HG02610 (cell line): Measurements from ENCODE around the gene IGF2BP2.
"Not testable (repeated sequence)": the region's sequence is repeated elsewhere in the genome, so short reads cannot be mapped to it uniquely, and the experiment has no call there.

Source experiments
- ATAC-seq: cut with Tn5 transposase; IDR thresholded peaks from one replicate; pipeline ENCODE4 v1.9.1; 2021; ENCODE audit warnings: mild to moderate bottlenecking, moderate library complexity; ENCODE audit not compliant: unreplicated experiment

The IGF2BP2 gene

DNA sequence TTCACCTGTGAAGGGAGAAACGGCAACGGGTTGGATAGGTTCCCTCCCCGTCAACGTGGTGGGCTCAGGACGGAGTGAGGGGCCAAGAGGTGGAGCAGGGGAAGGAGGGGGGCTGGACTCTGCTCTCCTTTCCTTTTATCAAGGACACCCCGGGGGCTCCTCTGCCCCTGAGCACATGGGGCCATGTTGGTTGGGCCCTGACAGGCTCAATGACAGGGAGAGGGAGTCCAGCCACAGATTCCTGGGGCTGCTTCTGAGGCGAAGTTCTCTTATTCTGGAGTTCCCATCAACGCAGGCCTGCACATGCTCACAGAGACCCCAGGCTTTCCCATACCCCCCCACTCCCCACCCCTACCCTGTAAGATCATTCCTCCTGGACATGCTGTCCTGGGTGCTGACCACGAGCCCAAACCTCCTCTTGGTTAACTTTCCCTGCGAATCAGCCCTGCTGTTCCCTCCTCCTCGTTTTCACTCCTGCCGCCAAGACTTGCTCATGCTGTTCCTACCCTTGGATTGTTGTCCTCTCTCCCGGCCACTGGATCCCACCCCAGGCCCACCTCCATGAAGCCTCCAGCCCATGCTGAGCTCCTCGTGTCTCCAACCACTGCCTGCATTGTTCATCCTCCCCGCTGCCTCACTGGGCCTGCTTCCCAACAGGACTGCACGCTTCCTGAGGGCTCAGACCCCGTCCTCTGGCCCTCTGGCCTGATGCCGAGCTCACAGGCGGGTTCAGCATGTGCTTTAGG lies 177.5 kb downstream of the IGF2BP2 start:
- ATAC-seq = no peak

DNA sequence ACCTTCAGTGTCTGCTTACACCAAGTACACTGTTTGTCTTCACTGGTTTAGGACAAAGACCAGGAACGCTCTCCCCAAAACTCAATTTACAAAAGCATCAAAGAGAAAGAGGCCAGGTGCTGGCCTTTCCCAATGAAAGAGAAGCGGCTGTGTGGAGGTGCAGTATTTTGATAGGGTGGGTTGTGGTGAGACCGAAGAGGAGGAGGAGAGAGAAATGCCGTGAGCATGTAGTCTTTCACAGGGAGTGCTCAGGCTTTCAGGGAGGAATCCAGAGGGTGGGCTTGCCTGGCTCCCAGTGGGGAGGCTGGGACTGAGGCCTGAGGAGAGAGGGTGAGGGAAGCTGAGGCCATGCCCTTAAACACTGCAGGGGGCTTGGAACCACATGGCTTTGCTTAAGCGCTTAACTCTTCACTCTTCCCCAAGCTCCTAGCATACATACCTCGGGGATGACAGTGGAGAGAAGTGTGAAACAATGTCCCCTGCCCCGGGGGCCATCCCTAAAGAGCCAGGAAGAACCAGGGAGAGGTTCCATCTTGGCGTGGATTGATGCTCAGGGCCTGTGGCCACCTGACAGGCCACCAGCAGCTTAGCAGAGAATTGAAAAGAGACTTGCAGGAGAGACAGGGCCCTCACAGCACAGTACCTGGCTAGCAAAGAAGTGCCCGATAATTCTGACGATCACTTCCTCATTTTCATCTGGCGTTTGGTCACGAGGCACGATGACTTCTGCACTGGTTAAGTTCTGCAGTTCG lies 178.3 kb downstream of the IGF2BP2 start:
- peak; percentile 45 for ATAC-seq

DNA sequence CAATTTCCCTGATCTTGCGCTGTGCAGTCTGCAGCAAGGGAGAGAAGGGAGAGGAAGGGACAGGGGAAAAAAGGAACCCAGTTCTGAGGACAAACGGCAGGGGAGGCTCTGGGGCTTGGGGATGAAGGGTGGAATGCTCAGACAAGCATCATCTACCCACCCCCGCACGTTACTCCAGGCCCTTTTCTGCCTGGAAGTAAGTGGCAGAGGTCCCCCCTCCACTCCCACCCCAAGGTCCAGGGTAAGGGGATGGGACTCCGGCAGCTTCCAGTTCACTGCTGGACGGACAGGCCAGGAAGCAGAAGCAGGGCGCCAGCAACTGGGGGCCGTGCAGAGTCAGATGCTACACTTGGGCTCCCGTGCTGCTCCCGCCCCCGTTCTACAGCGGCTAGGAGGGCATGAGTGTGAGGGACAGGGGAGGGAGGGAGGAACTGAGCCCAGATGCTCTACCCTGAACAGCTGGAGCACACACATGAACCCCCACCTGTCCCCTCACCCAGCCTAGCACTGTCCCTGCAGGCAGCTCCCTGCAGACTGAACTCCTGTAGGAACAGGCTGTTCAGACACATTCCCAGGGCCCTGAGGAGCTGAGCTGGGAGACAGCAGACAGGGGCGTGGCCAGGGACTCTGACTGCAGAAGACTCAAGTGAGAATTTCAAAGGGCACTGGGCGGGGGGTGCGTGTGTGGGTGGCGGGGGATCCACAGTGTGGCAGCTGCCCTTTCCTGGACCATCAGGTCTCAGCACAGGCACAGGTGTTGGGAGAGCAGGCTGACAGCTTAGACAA lies 179.1 kb downstream of the IGF2BP2 start:
- ATAC-seq = no peak

DNA sequence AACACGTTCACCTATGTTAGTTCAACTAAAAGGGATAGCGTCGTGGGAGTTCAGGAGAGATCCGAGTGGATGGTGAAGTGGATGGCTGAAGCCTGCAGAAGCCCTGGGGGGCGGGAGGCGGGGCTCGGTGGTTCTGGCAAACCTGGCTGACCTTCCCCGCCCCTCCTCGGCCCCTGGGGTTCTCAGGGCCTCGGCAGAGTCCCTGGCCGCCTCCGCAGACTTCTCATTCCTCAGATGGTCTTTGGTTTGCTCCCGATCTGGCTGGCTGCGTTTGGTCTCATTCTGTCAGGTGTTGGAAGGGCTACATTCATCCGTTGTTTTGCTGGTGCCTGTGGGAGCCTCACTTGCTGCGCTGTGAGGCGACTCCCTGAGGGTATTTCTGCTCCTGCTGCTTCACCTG lies 179.7 kb downstream of the IGF2BP2 start:
- not testable (repeated sequence) for ATAC-seq

DNA sequence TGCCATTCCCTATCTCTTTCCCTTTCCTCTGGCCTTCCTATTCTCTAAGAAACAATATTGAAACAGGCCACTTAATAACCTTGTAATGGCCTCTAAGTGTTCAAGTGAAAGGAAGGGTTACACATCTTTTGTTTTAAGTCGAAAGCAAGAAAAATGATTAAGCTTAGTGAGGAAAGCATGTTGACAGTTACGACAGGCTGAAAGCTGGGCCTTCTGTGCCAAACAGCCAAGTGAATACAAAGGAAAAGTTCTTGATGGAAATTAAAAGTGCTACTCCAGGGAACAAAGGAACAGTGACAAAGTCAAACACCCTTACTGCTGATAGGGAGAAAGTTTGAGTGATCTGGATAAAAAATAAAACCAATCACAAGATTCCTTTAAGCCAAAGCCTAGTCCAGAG lies 184.5 kb downstream of the IGF2BP2 start:
- ATAC-seq = no peak

DNA sequence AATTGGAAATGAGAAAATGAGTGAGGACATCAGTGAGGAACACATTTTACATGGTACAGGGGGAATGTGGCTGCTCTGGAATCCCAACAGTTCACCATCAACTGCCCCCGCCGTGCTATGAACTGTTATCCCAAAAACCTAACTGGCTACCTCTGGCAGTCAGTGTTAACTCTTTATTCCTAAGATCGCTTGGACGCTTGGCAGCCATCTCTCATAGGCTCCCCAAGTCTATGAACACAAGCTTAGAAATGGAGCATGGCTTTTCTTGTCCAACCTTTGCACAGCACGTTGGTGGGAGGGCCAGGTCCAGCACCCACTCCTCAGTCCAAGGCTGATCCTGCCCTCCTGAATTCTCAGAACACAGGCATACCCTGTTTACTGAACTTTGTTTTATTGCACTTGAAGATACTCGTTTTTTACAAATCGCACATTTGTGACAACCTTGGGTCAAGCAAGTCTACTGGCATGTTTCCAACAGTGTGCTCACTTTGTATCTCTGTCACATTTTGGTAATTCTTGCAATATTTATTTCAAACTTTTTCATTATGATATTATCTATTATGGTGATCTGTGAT lies 185.1 kb downstream of the IGF2BP2 start:
- ATAC-seq = no peak

DNA sequence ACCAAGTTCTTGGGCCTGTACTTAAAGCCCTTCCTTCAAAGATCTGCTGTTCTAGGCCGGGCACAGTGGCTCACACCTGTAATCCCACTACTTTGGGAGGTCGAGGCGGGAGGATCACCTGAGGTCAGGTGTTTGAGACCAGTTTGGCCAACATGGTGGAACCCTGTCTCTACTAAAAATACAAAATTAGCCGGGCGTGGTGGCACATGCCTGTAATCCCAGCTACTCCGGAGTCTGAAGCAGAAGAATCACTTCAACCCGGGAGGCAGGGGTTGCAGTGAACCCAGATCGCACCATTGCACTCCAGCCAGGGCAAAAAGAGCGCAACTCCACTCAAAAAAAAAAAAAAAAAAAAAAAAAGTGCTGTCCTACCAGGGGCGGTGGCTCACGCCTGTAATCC lies 186.2 kb downstream of the IGF2BP2 start:
- not testable (repeated sequence) for ATAC-seq

DNA sequence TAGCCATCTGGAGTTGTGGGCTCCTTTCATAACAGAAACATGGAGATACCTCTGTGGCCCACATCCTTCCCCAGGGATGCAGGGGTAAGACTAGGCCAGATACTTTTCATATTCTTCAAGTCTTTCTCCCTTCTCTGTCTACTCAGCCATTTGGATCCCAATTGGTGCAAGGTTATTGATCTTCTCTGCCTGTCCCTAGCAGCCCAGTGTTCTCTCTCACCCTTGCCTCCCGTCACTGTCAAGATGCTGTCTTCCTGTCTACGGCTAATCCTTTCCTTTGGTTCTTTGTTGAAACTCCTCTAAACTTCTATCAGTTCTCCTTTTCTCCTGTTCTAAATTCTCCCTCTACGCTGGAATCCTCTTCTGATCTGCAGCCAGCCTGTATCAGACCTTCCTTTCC lies 187.5 kb downstream of the IGF2BP2 start:
- ATAC-seq = no peak

DNA sequence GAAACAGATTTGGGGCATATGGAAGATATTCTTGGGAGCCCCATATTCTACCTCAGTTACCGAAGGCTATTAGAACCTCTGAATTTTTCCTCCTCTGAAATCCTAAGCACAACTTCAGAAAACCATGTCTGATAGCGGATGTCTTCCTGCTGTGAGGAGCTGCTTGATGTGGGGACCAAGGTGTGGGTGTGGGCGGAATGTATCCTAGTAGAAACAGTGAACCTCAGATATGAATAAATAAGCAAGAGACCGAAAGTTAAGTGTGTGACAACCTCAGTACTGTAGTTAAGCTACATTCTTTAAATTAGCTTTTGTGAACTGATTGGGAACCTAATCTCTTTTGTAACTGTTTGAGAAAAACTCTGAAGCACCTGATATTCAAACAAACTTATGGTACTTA lies 191.8 kb downstream of the IGF2BP2 start:
- ATAC-seq = no peak

DNA sequence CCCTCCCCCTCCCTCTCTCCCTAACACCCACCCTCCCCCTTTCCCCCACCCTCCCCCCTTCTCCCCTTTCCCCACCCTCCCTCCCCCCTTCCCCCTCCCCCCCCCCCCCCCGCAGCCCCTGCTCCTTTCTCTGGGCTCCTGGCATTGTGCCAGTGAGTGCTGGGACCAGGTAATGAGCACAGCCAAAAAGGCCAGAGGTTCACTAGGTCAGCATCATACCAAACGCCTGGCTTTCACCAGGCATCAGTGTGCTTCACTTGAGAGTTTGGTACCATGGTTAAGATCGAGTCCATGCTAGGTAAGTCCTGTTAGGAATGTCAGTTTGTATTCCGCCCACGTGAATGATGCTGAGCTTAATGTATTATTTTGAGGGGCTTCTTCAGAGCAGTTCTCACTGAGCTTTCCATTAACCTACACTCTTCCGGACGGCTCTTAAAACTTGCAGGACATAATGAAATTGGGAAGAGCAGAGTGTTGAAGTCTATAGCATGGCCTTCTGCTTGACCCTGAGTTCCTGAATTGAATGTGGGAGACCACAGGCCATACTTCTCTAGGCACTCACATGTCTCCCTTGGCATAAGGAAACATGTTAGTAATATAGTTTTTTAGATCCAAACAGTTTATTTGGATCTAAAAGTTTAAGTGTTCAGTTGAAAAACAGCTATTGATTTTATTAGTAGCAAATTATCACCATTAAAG lies 193.2 kb downstream of the IGF2BP2 start:
- no peak for ATAC-seq

DNA sequence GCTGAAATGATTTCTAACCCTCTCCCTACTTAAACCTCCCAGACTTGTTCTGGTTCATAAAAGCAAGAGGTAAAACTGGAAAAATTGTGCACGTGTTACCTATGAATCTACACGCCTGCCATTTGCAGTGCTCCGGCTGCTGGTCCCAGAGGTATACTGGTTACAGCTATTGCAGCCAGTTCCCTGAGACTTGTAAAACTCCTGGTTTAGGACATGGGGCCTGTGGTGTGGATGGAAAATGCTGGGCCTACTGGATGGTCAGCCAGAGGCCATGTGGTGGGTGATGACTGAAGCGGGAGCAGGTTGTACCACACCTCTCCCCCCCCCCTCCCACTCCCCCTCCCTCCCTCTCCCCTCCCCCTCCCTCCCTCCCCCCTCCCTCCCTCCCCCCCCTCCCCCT lies 193.7 kb downstream of the IGF2BP2 start:
- no peak for ATAC-seq

DNA sequence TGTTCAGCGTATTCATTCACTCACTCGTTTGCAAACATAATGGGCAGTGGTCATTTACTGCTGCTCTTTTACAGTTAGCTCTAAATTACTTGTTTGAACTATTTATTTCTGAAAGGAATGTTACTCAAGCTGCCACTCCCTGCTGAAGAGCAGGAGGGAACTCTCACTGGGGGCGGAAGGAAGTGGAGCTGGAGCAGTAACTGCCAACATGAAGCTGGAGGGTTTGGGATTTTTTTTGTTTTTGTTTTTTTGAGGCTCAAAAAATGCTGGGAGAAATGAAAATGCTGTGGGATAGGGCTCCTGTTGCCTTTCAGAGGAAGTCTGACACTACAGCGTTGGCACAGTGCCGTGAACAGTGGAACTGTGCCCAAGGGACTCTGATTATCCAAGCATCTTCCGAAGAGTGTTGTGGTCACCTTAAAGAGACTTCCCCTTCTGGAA lies 194.6 kb downstream of the IGF2BP2 start:
- no peak for ATAC-seq

DNA sequence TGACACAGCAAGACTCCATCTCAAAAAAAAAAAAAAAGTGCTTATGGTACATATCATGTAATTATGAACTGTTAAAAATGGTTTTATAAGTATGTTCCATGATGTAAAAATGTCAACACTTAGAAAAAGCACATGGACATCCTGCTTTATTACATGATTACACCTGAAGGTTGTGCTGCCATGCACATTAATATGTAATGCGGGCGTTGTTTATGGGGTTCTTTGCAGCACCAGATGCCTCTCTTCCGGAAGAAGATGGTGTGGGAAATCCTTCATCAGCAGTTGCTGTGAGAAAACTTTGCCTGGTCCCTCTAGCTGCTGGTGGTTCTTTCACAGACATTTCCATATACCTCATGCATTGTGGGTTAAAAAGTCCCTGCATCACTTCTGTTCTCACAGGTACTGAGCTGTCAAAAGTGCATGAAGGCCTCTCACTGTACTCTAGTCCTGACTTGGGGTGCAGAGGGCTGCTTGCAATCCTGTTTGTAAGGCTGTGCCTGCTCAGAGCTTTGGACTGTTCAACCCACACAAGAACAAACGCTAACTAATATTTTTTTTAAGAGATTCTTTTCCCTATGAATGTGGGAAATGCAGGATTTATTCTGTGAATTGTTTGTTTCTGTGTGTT lies 195.2 kb downstream of the IGF2BP2 start:
- no peak for ATAC-seq

DNA sequence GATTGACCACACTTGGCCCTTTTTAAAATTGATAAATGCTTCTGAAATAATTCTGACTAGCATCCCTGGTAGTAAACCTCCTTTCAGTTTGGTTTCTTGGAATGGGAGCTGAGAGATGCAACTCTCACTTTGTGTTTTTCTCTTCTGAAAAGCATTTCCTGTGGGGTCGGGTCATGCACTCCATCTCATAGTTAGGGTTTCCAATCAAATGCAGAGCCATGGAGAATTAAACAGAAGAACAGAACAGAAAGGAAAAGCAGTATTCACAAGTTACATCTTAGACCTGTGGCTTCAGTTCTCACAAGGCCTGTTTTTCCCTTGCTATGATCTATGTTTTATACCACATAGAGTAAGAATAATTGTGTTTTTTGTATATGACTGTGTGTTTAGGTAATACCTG lies 199.1 kb downstream of the IGF2BP2 start:
- no peak for ATAC-seq

DNA sequence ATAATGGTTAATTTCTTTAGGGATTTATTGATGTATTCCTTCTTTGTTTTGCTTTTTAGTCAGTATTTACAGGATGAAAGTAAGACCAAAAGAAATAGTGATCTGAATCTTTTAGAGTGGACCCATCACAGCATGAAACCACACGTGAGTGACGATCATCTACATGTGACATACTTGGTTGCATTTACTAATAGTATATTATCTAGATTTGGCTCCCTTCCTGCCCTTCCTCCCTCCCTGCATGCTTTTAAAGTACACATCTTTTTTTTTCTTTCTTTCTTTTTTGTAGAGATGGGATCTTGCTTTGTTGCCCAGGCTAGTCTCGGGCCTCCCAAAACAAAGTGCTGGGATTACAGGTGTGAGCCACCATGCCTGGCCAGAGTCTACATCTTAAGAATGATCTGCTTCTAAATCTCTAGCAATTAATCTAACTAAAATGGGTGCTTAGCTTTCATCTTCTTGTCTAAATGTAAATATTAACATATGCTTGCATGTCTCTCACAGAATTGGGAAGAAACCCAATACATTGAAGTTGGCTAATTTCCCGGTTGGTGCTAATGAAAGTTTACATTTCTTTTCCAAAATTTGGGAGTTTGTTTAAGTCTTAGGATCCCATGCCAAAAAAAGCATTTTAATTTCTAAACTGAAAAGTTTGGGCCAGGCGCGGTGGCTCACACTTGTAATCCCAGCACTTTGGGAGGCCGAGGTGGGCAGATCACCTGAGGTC lies 200.7 kb downstream of the IGF2BP2 start:
- no peak for ATAC-seq

DNA sequence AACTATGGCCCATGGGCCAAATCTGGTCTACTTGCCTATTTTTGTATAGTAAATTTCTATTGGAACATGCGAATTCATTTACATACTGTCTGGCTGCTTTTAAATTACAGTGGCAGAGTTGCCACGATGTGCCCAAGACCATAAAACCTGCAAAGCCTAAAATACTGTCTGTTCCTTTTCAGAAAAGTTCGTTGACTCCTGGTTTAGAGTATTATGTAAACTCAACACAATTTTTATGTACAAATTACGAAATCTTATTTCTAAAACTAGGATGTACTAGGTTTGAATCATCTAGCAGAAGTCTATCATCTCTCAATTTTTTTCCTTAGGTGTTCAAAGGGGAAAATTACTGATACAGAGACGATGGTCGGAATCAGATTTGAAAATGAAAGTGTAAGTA lies 211.8 kb downstream of the IGF2BP2 start:
- no peak for ATAC-seq

DNA sequence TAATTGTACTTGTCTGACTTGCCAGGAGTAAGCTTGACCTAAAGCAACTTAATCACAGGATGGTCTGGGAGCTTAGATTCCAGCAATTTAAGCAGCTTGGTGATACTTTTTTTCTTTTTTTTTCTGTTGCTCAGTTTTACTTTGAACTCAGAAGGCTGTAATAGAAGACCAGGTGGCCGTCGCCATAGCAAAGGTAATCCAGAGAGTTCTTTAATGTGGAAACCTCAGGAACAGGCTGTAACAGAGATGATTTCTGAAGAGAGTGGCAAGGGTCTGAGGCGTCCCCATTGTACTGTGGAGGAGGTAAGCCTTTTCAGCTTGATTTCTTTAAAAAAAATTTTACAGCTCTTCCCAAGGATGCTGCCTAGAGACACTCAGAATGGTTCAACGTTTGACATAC lies 218.6 kb downstream of the IGF2BP2 start:
- no peak for ATAC-seq

DNA sequence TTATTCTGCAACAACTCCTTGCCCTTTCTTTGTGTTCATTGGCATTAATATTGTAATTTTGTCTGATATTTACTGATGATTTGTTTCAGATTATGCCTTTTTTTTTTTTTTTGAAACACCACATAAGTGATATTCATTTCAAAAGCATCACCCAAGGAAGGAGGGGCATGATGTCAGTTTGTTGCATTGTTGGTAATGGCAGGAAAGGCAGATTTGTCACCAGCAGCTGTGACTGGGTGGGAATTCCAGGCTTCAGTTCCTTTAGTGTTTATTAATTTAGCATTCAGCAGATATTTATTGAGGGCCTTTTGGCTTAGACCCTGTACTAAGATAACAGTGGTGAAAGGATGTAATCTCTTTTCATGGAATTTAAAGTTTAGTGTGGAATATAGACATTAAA lies 219.3 kb downstream of the IGF2BP2 start:
- no peak for ATAC-seq

DNA sequence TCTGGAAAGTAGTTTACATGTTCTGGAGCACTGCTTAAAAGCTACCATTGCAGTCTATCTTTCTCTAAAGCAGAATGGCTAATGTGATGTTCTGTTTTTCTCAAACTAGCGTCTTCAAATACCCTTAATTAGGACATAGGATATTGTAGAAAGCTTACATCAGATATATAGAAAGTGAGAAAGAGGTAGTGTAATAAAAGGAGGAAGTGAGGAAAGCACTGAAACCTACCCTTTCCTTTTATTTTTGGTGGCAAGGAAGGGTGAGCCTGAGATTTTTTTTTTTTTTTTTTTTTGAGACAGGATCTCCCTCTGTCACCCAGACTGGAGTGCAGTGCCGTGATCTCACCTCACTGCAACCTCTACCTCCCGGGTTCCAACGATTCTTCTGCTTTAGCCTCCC lies 229.3 kb downstream of the IGF2BP2 start:
- ATAC-seq = peak; percentile 45

DNA sequence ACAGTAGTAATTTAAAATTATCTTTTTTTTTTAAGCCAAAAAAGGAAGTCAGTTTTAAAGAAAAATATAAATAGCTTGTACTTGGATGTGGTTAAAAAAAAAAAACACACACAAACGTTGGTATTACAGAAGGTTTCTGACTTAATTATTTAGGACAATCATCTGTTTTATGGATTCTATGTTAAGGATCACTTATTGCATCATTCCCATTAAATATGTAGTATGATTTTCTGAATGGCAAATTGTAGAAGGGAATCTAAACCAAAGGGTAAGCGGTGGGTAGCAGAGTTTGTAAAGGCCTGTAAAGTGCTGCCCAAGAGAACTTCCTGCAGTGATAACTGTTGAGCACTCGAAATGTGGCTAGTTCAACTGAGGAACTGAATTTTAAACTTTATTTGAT lies 230.8 kb downstream of the IGF2BP2 start:
- no peak for ATAC-seq
